ENCODE results near the gene TCAP.

- TF ChIP-seq CTCF (conservative IDR thresholded peaks at IDR 0.05; ENCODE audit: low read length): peak; percentile 91
- no peak for TF ChIP-seq EZH2phosphoT487 (IDR thresholded peaks at IDR 0.05; ENCODE audit: borderline replicate concordance)
Observed at GRCh38 chr17:39653662-39654331, 11.4 kb upstream of the TCAP start.

Data from Loucy (cell line).